ENCODE measurements around the gene SGIP1. TPM values are rescaled to one million over a fixed set of nuclear protein-coding genes. Genes with fewer than 3 reads are reported as not detected.

The SGIP1 gene
- total RNA-seq, 1 donor from 2014 or later: 12.4 TPM

GRCh38 chr1:66563094-66563800, 29.3 kb downstream of the SGIP1 start:
- ATAC-seq (peak; percentile 57 to 69), DNase-seq (no peak)
- Histone ChIP-seq H3K4me3 (no peak overlapping the region), H3K27ac (peak overlapping the region; percentile 68), H3K4me1 (peaks cover 15% of the 10 kb centered on the region), H3K9me3 (no peaks in the 10 kb centered on the region), H3K27me3 (ENCODE audit: low read depth) (no peaks in the 10 kb centered on the region), H3K36me3 (no peaks in the 10 kb centered on the region)
- intact Hi-C loops (cut with DNase I): no loop called here
- TF ChIP-seq, protein P1, sequence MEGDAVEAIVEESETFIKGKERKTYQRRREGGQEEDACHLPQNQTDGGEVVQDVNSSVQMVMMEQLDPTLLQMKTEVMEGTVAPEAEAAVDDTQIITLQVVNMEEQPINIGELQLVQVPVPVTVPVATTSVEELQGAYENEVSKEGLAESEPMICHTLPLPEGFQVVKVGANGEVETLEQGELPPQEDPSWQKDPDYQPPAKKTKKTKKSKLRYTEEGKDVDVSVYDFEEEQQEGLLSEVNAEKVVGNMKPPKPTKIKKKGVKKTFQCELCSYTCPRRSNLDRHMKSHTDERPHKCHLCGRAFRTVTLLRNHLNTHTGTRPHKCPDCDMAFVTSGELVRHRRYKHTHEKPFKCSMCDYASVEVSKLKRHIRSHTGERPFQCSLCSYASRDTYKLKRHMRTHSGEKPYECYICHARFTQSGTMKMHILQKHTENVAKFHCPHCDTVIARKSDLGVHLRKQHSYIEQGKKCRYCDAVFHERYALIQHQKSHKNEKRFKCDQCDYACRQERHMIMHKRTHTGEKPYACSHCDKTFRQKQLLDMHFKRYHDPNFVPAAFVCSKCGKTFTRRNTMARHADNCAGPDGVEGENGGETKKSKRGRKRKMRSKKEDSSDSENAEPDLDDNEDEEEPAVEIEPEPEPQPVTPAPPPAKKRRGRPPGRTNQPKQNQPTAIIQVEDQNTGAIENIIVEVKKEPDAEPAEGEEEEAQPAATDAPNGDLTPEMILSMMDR (IDR thresholded peaks at IDR 0.05): no peak

GRCh38 chr1:66563941-66564630, 30.1 kb downstream of the SGIP1 start:
- peaks cover 15% of the 10 kb centered on the region for H3K4me1 ChIP-seq
- peak; percentile 54 to 66 for ATAC-seq
- TF ChIP-seq, protein P1 (IDR thresholded peaks at IDR 0.05): no peak

DNA sequence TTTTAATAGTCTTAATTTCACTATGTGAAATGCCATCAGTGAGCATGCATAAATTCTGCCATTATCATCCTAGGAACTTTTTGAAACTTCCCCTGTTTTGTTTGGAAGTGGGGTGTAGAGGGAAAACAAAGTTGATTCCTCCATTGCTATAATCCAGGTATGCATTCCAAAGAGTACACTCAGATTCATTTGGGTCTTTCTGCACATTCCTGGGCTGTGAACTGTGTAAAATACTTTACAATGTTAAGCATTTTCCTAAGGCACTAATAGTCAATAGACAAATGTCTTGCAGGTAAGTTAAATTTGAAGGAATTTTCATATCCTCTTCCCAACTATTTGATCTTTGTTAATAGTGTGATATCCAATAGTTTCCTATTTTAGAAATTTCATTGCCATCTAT, 36.2 kb downstream of the SGIP1 start:
- Histone ChIP-seq H3K4me3 (no peak overlapping the region), H3K9me3 (no peaks in the 10 kb centered on the region), H3K27me3 (ENCODE audit: low read depth) (no peaks in the 10 kb centered on the region), H3K27ac (no peak overlapping the region), H3K36me3 (no peaks in the 10 kb centered on the region), H3K4me1 (no peaks in the 10 kb centered on the region)
- ATAC-seq (no peak), DNase-seq (no peak)
- intact Hi-C loops (cut with DNase I): no loop called here
- TF ChIP-seq, protein P1 (IDR thresholded peaks at IDR 0.05): no peak

More at GRCh38 chr1:66563941-66564630, 30.1 kb downstream of the SGIP1 start:
- DNase-seq: no peak
- Histone ChIP-seq H3K4me3 (no peak overlapping the region), H3K36me3 (no peaks in the 10 kb centered on the region), H3K9me3 (no peaks in the 10 kb centered on the region), H3K27me3 (ENCODE audit: low read depth) (no peaks in the 10 kb centered on the region), H3K27ac (peak overlapping the region; percentile 68)
- intact Hi-C loops (cut with DNase I): no loop called here

DNA sequence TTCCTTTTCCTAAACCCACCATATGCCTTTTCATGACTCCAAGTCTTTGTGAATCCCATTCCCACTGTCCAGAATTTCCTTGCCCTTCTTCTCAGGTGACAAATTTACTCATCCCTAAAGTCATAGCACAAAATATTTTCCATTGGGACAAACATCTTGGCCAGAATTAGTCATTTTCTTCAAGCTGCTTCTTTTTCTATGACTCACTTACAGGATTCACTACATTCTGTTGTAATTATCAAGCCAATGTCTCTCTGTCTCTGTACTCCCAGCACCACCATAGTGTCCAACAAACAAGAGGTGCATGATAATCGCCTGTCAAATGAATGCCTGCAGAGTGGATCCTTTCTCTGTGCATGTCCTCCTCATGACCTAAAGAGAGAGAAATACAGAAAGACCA, 37.8 kb downstream of the SGIP1 start:
- Histone ChIP-seq H3K4me1 (no peaks in the 10 kb centered on the region), H3K27ac (no peak overlapping the region), H3K36me3 (no peaks in the 10 kb centered on the region), H3K4me3 (no peak overlapping the region), H3K27me3 (ENCODE audit: low read depth) (no peaks in the 10 kb centered on the region), H3K9me3 (no peaks in the 10 kb centered on the region)
- TF ChIP-seq, protein P1 (IDR thresholded peaks at IDR 0.05): no peak
- no peak for DNase-seq
- intact Hi-C loops (cut with DNase I): no loop called here
- no peak for ATAC-seq

DNA sequence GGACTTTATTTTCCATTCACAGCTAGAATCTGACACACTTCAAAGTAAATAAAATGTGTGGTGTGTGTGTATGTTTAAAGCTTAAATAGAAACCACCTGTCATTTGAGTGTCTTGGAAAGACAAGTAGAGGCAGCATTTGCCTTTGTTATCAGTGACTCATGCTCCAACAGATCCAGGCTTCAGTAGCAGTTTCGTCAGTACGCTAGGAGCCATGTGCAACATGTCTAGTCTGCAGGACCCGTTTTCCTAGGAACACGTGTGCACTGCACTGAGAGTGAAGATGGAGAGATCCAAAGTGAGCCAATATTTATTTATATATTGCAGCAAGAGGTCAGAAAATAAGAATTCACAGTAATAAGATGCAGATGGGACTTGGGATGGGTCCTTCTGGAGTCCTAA, 41.8 kb downstream of the SGIP1 start:
- H3K9me3 ChIP-seq: no peaks in the 10 kb centered on the region
- intact Hi-C loops (cut with DNase I): no loop called here
- DNase-seq (no peak), ATAC-seq (peak in 1 of 2 donors; percentile 32)
- no peak overlapping the region for H3K4me3 ChIP-seq
- no peaks in the 10 kb centered on the region for H3K36me3 ChIP-seq
- TF ChIP-seq, protein P1 (IDR thresholded peaks at IDR 0.05): no peak
- H3K27me3 ChIP-seq (ENCODE audit: low read depth): no peaks in the 10 kb centered on the region
- H3K4me1 ChIP-seq: no peaks in the 10 kb centered on the region
- H3K27ac ChIP-seq: no peak overlapping the region
